Caco-2 (cell line): ENCODE results near the gene ZNF407. TPM values are rescaled to one million over a fixed set of nuclear protein-coding genes. Genes with fewer than 3 reads are reported as not detected.
"Not testable (repeated sequence)": the region's sequence is repeated elsewhere in the genome, so short reads cannot be mapped to it uniquely, and the experiment has no call there.

Source experiments
- BruUV-seq: library from RNA; stranded (reverse); fragments of 400-500 nt; replicated peaks from 2 replicates; lab custom pipeline; 2021; lab: Mats Ljungman, UMichigan
- CTCF ChIA-PET: fragments of 300-600 bp; sonication (Branson Sonifier 250); formaldehyde crosslinking; loops from one replicate; lab custom pipeline; 2022; ENCODE audit warnings: antibody characterized with exemption; lab: Charles Lee
- POLR2A ChIA-PET: fragments of 300-600 bp; sonication (Branson Sonifier 250); formaldehyde crosslinking; loops from one replicate; lab custom pipeline; 2022; ENCODE audit warnings: antibody characterized with exemption; lab: Charles Lee
- DNase-seq, 2 experiments: peaks; one replicate each; pipeline versions ENCODE4 v3.0.0 to v3.0.0-alpha.2; 2020 to 2022
- H3K27me3 ChIP-seq: replicated peaks from 2 replicates; pipeline ENCODE4 v1.6.0; 2011; ENCODE audit warnings: low read length; ENCODE audit not compliant: control insufficient read depth, insufficient read depth
- H3K36me3 ChIP-seq: 2 replicates; pipeline ENCODE4 v1.5.1; 2011; ENCODE audit warnings: low read length; ENCODE audit not compliant: control insufficient read depth, insufficient read depth
- H3K4me1 ChIP-seq: fragments of 250-450 bp; sonication (Bioruptor Pico); 2 replicates; pipeline ENCODE4 v1.5.1; 2020; ENCODE audit warnings: mild to moderate bottlenecking
- H3K4me3 ChIP-seq: 2 replicates; pipeline ENCODE4 v1.5.1; 2011; ENCODE audit warnings: low read depth, mild to moderate bottlenecking, control low read depth, low read length
- H3K9me3 ChIP-seq: fragments of 250-450 bp; sonication (Bioruptor Pico); 2 replicates; pipeline ENCODE4 v1.5.1; 2020; ENCODE audit warnings: mild to moderate bottlenecking, moderate library complexity
- H3K27ac Mint-ChIP-seq: one replicate; pipeline ENCODE4 v1.8.0; 2022; ENCODE audit warnings: mixed read lengths; ENCODE audit not compliant: unreplicated experiment
- H3K27me3 Mint-ChIP-seq: one replicate; pipeline ENCODE4 v1.8.0; 2022; ENCODE audit warnings: mixed read lengths; ENCODE audit not compliant: insufficient read depth, unreplicated experiment
- H3K36me3 Mint-ChIP-seq: one replicate; pipeline ENCODE4 v1.8.0; 2022; ENCODE audit warnings: mild to moderate bottlenecking, mixed read lengths; ENCODE audit not compliant: insufficient read depth, unreplicated experiment
- H3K4me1 Mint-ChIP-seq: one replicate; pipeline ENCODE4 v1.8.0; 2022; ENCODE audit warnings: low read depth, mixed read lengths; ENCODE audit not compliant: unreplicated experiment
- H3K4me3 Mint-ChIP-seq: one replicate; pipeline ENCODE4 v1.8.0; 2022; ENCODE audit warnings: mild to moderate bottlenecking, moderate library complexity, mixed read lengths; ENCODE audit not compliant: unreplicated experiment
- H3K9me3 Mint-ChIP-seq: one replicate; pipeline ENCODE4 v1.8.0; 2022; ENCODE audit warnings: mixed read lengths; ENCODE audit not compliant: unreplicated experiment
- CTCF ChIP-seq, 2 experiments: fragments of 200-600 bp in 1 of 2; IDR thresholded peaks; 1 replicate in 1 of 2; 2 replicates in 1 of 2; pipeline versions ENCODE4 v1.5.1 to v1.8.0; 2011 to 2022; ENCODE audit warnings: antibody characterized with exemption in 1 of 2, control low read depth in 1 of 2, inconsistent platforms in 1 of 2, low read depth in 1 of 2, low read length in 1 of 2, mild to moderate bottlenecking in 1 of 2, moderate library complexity in 1 of 2; ENCODE audit not compliant: insufficient read depth in 1 of 2, severe bottlenecking in 1 of 2, unreplicated experiment in 1 of 2
- intact Hi-C: fragments of 100-400 bp; cut with micrococcal nuclease; formaldehyde crosslinking; loops from one replicate; pipeline ENCODE4 v1.10.0; 2022; ENCODE audit not compliant: unreplicated experiment
- total RNA-seq: library from RNA; stranded (reverse); gene quantifications from 2 replicates; pipeline ENCODE4 v1.2.3, GENCODE V29; 2022

The ZNF407 gene
- total RNA-seq, 1 experiment from 2014 or later: 4.7 TPM

GRCh38 chr18:74965682-74966081 is 368.0 kb downstream of the ZNF407 start:
- ChIA-PET CTCF (no interaction called here), POLR2A (no interaction called here)
- H3K36me3 ChIP-seq: no peaks in the 10 kb centered on the region
- Mint-ChIP-seq H3K9me3 (no peaks in the 10 kb centered on the region), H3K4me1 (no peaks in the 10 kb centered on the region), H3K4me3 (no peak overlapping the region), H3K36me3 (no peaks in the 10 kb centered on the region), H3K27me3 (no peaks in the 10 kb centered on the region), H3K27ac (no peak overlapping the region)
- no peak for TF ChIP-seq CTCF (IDR thresholded peaks at IDR 0.05; ENCODE audit: insufficient read depth in 1 of 2, low read depth in 1 of 2, low read length in 1 of 2, severe bottlenecking in 1 of 2, unreplicated experiment in 1 of 2)
- no peak overlapping the region for H3K4me3 ChIP-seq
- H3K4me1 ChIP-seq: no peaks in the 10 kb centered on the region
- no peak for DNase-seq
- no peaks in the 10 kb centered on the region for H3K27me3 ChIP-seq
- H3K9me3 ChIP-seq: no peaks in the 10 kb centered on the region
- no TSS peak for BruUV-seq
- intact Hi-C loops: no loop called here

- Histone ChIP-seq H3K4me3 (no peak overlapping the region), H3K36me3 (no peaks in the 10 kb centered on the region), H3K4me1 (no peaks in the 10 kb centered on the region), H3K27me3 (no peaks in the 10 kb centered on the region), H3K9me3 (no peaks in the 10 kb centered on the region)
- H3K9me3 Mint-ChIP-seq: no peaks in the 10 kb centered on the region
- ChIA-PET CTCF (no interaction called here), POLR2A (no interaction called here)
- H3K4me1 Mint-ChIP-seq: no peaks in the 10 kb centered on the region
- TF ChIP-seq CTCF (IDR thresholded peaks at IDR 0.05; ENCODE audit: insufficient read depth in 1 of 2, low read depth in 1 of 2, low read length in 1 of 2, severe bottlenecking in 1 of 2, unreplicated experiment in 1 of 2): no peak
- no peak for DNase-seq
- H3K27me3 Mint-ChIP-seq: no peaks in the 10 kb centered on the region
- intact Hi-C loops: no loop called here
- no peak overlapping the region for H3K27ac Mint-ChIP-seq
- no peak overlapping the region for H3K4me3 Mint-ChIP-seq
- no peaks in the 10 kb centered on the region for H3K36me3 Mint-ChIP-seq
- BruUV-seq: no TSS peak
Measured at GRCh38 chr18:74967438-74967837, 369.8 kb downstream of the ZNF407 start.

- H3K36me3 Mint-ChIP-seq: no peaks in the 10 kb centered on the region
- Histone ChIP-seq H3K27me3 (no peaks in the 10 kb centered on the region), H3K36me3 (no peaks in the 10 kb centered on the region), H3K9me3 (no peaks in the 10 kb centered on the region), H3K4me1 (no peaks in the 10 kb centered on the region), H3K4me3 (no peak overlapping the region)
- BruUV-seq: no TSS peak
- intact Hi-C loops: no loop called here
- ChIA-PET CTCF (no interaction called here), POLR2A (no interaction called here)
- TF ChIP-seq CTCF (IDR thresholded peaks at IDR 0.05; ENCODE audit: insufficient read depth in 1 of 2, low read depth in 1 of 2, low read length in 1 of 2, severe bottlenecking in 1 of 2, unreplicated experiment in 1 of 2): no peak
- no peaks in the 10 kb centered on the region for H3K27me3 Mint-ChIP-seq
- H3K27ac Mint-ChIP-seq: no peak overlapping the region
- no peaks in the 10 kb centered on the region for H3K4me1 Mint-ChIP-seq
- H3K9me3 Mint-ChIP-seq: no peaks in the 10 kb centered on the region
- no peak for DNase-seq
- no peak overlapping the region for H3K4me3 Mint-ChIP-seq
Measured at GRCh38 chr18:74967979-74968378, 370.3 kb downstream of the ZNF407 start.

GRCh38 chr18:74971358-74971757 is 373.7 kb downstream of the ZNF407 start:
- H3K9me3 Mint-ChIP-seq, H3K36me3 ChIP-seq, H3K4me3 ChIP-seq, H3K27me3 ChIP-seq, DNase-seq, H3K27ac Mint-ChIP-seq, H3K27me3 Mint-ChIP-seq, H3K4me1 Mint-ChIP-seq, intact Hi-C loops, H3K36me3 Mint-ChIP-seq, H3K4me1 ChIP-seq, H3K9me3 ChIP-seq, BruUV-seq, H3K4me3 Mint-ChIP-seq, POLR2A ChIA-PET, CTCF ChIA-PET: not testable (repeated sequence)

GRCh38 chr18:74971776-74972175 is 374.1 kb downstream of the ZNF407 start:
- H3K36me3 ChIP-seq, DNase-seq, CTCF ChIA-PET, H3K9me3 Mint-ChIP-seq, BruUV-seq, H3K4me3 ChIP-seq, H3K36me3 Mint-ChIP-seq, intact Hi-C loops, H3K4me1 ChIP-seq, H3K9me3 ChIP-seq, H3K27me3 Mint-ChIP-seq, H3K27me3 ChIP-seq, H3K27ac Mint-ChIP-seq, H3K4me3 Mint-ChIP-seq, POLR2A ChIA-PET, H3K4me1 Mint-ChIP-seq: not testable (repeated sequence)
